ENCODE measurements around the gene WDFY3. TPM values are rescaled to one million over a fixed set of nuclear protein-coding genes. Genes with fewer than 3 reads are reported as not detected.

WDFY3 gene
- total and polyA plus RNA-seq, 8 donors: 39.4 to 137 (median 44.5) TPM

- Histone ChIP-seq H3K4me3 (no peak overlapping the region), H3K4me1 (peaks cover 21 to 56% of the 10 kb centered on the region in 2 donors), H3K36me3 (no peaks in the 10 kb centered on the region), H3K9me3 (no peaks in the 10 kb centered on the region), H3K27ac (no peak overlapping the region), H3K27me3 (no peaks in the 10 kb centered on the region)
- TF ChIP-seq CTCF (IDR thresholded peaks at IDR 0.05): no peak
- intact Hi-C loops (cut with DNase I): no loop called here
- ATAC-seq: peak; percentile 87
- no peak for DNase-seq
Observed at GRCh38 chr4:84952004-84952403, 14.5 kb downstream of the WDFY3 start.

- intact Hi-C loops (cut with DNase I): no loop called here
- Histone ChIP-seq H3K27ac (peak overlapping the region in 1 of 2 donors; percentile 20), H3K4me1 (peaks cover 16 to 45% of the 10 kb centered on the region in 2 donors), H3K27me3 (no peaks in the 10 kb centered on the region), H3K9me3 (no peaks in the 10 kb centered on the region), H3K4me3 (no peak overlapping the region), H3K36me3 (no peaks in the 10 kb centered on the region)
- ATAC-seq: peak; percentile 33
- TF ChIP-seq CTCF (IDR thresholded peaks at IDR 0.05): no peak
- no peak for DNase-seq
Observed at GRCh38 chr4:84948056-84948455, 18.4 kb downstream of the WDFY3 start.

- intact Hi-C loops (cut with DNase I): no loop called here
- no peaks in the 10 kb centered on the region for H3K27me3 ChIP-seq
- no peaks in the 10 kb centered on the region for H3K36me3 ChIP-seq
- peak overlapping the region in 1 of 2 donors; percentile 31 for H3K27ac ChIP-seq
- peaks cover 11 to 35% of the 10 kb centered on the region in 2 donors for H3K4me1 ChIP-seq
- TF ChIP-seq CTCF (IDR thresholded peaks at IDR 0.05): no peak
- ATAC-seq (no peak), DNase-seq (no peak)
- H3K4me3 ChIP-seq: no peak overlapping the region
- peaks cover 0 to 20% of the 10 kb centered on the region in 2 donors for H3K9me3 ChIP-seq
Observed at GRCh38 chr4:84944947-84945346, 21.5 kb downstream of the WDFY3 start.

GRCh38 chr4:84940960-84941359 is 25.5 kb downstream of the WDFY3 start:
- no peaks in the 10 kb centered on the region for H3K36me3 ChIP-seq
- no peaks in the 10 kb centered on the region for H3K27me3 ChIP-seq
- no peak overlapping the region for H3K27ac ChIP-seq
- intact Hi-C loops (cut with DNase I): no loop called here
- DNase-seq (no peak), ATAC-seq (no peak)
- no peak for TF ChIP-seq CTCF (IDR thresholded peaks at IDR 0.05)
- H3K4me1 ChIP-seq: peaks cover 7 to 30% of the 10 kb centered on the region in 2 donors
- no peak overlapping the region for H3K4me3 ChIP-seq
- H3K9me3 ChIP-seq: peaks cover 0 to 20% of the 10 kb centered on the region in 2 donors

- H3K4me1 ChIP-seq: peaks cover 7 to 18% of the 10 kb centered on the region in 2 donors
- TF ChIP-seq CTCF (IDR thresholded peaks at IDR 0.05): no peak
- intact Hi-C loops (cut with DNase I): no loop called here
- no peak for DNase-seq
- peak overlapping the region in 1 of 2 donors; percentile 5 for H3K27ac ChIP-seq
- H3K36me3 ChIP-seq: no peaks in the 10 kb centered on the region
- H3K4me3 ChIP-seq: no peak overlapping the region
- H3K27me3 ChIP-seq: no peaks in the 10 kb centered on the region
- no peak for ATAC-seq
- H3K9me3 ChIP-seq: peaks cover 0 to 20% of the 10 kb centered on the region in 2 donors
Observed at GRCh38 chr4:84939113-84939512, 27.4 kb downstream of the WDFY3 start.
